ENCODE results near the gene SVIL.

- TF ChIP-seq EZH2 (IDR thresholded peaks at IDR 0.05) (no peak), POLR2AphosphoS5 (IDR thresholded peaks at IDR 0.05; ENCODE audit: borderline replicate concordance, low read depth, low read length) (no peak), FOXP2 (optimal IDR thresholded peaks at IDR 0.05; ENCODE audit: control extremely low read depth, extremely low read length, insufficient read depth) (no peak)
Observed at GRCh38 chr10:29646960-29647461, 12.2 kb upstream of the SVIL start.
